IMR-90 (cell line): ENCODE data around the gene PRSS16. TPM values are rescaled to one million over a fixed set of nuclear protein-coding genes. Genes with fewer than 3 reads are reported as not detected.

ENCODE experiments used
- ATAC-seq: fragments of 200-7000 bp; cut with Tn5 transposase; 2 replicates; pipeline ENCODE4 v1.9.1; 2020; ENCODE audit warnings: low read depth, mild to moderate bottlenecking, moderate library complexity
- BruUV-seq: library from RNA; stranded (reverse); fragments of 400-500 nt; replicated peaks from 2 replicates; lab custom pipeline; 2021; lab: Mats Ljungman, UMichigan
- CTCF ChIA-PET: fragments of 300-600 bp; formaldehyde crosslinking; extraction: SDS; loops from one replicate; lab custom pipeline; 2021; ENCODE audit warnings: antibody characterized with exemption; lab: Yijun Ruan, JAX
- POLR2A ChIA-PET: fragments of 300-600 bp; sonication (Branson Sonifier 250); formaldehyde crosslinking; loops from one replicate; lab custom pipeline; 2022; ENCODE audit warnings: antibody characterized with exemption; ENCODE audit not compliant: unreplicated experiment; lab: Charles Lee
- DNase-seq: peaks from one replicate; pipeline ENCODE4 v3.0.0; 2013
- H2AFZ ChIP-seq: replicated peaks from 2 replicates; pipeline ENCODE3; 2013; ENCODE audit warnings: low read length, mild to moderate bottlenecking; ENCODE audit not compliant: poor library complexity
- H2AK5ac ChIP-seq: 2 replicates; pipeline ENCODE4 v1.6.1; 2013; ENCODE audit warnings: low read depth, low read length, inconsistent platforms
- H2AK9ac ChIP-seq: replicated peaks from 2 replicates; pipeline ENCODE3; 2013; ENCODE audit warnings: mild to moderate bottlenecking, low read depth, low read length, moderate library complexity; ENCODE audit not compliant: poor library complexity
- H2BK120ac ChIP-seq: 2 replicates; pipeline ENCODE4 v1.6.1; 2013; ENCODE audit warnings: low read depth, low read length, inconsistent platforms
- H2BK15ac ChIP-seq: 3 replicates; pipeline ENCODE4 v1.6.1; 2013; ENCODE audit warnings: low read depth, low read length, inconsistent platforms
- H2BK20ac ChIP-seq: 2 replicates; pipeline ENCODE4 v1.6.1; 2013; ENCODE audit warnings: low read depth, mild to moderate bottlenecking, inconsistent platforms, low read length, moderate library complexity
- H2BK5ac ChIP-seq: 2 replicates; pipeline ENCODE4 v1.6.1; 2013; ENCODE audit warnings: mild to moderate bottlenecking, low read depth, low read length, inconsistent platforms; ENCODE audit not compliant: poor library complexity, severe bottlenecking
- H3K14ac ChIP-seq: replicated peaks from 2 replicates; pipeline ENCODE4 v1.6.1; 2013; ENCODE audit warnings: low read depth, low read length, inconsistent platforms
- H3K18ac ChIP-seq: 2 replicates; pipeline ENCODE4 v1.6.1; 2013; ENCODE audit warnings: low read depth, low read length, control low read depth
- H3K23ac ChIP-seq: 2 replicates; pipeline ENCODE4 v1.6.1; 2013; ENCODE audit warnings: low read depth, low read length, inconsistent platforms
- H3K27ac ChIP-seq: 2 replicates; pipeline ENCODE4 v1.5.1; 2013; ENCODE audit warnings: mild to moderate bottlenecking, control low read depth, low read length; ENCODE audit not compliant: insufficient read depth
- H3K27me3 ChIP-seq: 2 replicates; pipeline ENCODE4 v1.6.1; 2013; ENCODE audit warnings: low read length; ENCODE audit not compliant: control insufficient read depth, insufficient read depth
- H3K36me3 ChIP-seq: 2 replicates; pipeline ENCODE4 v1.6.1; 2013; ENCODE audit warnings: low read length, mixed read lengths; ENCODE audit not compliant: control insufficient read depth, insufficient read depth
- H3K4ac ChIP-seq: 2 replicates; pipeline ENCODE4 v1.6.1; 2013; ENCODE audit warnings: low read depth, low read length, inconsistent platforms
- H3K4me1 ChIP-seq: 2 replicates; pipeline ENCODE4 v1.6.1; 2013; ENCODE audit warnings: low read length, mixed read lengths; ENCODE audit not compliant: control insufficient read depth, insufficient read depth
- H3K4me2 ChIP-seq: 2 replicates; pipeline ENCODE4 v1.6.1; 2013; ENCODE audit warnings: low read depth, mild to moderate bottlenecking, control low read depth, low read length, moderate library complexity
- H3K4me3 ChIP-seq: 2 replicates; pipeline ENCODE4 v1.5.1; 2013; ENCODE audit warnings: low read depth, mild to moderate bottlenecking, control low read depth, low read length, moderate library complexity; ENCODE audit not compliant: insufficient read depth
- H3K56ac ChIP-seq: 2 replicates; pipeline ENCODE4 v1.6.1; 2013; ENCODE audit warnings: low read length, inconsistent platforms; ENCODE audit not compliant: insufficient read depth; ENCODE audit errors: extremely low read depth
- H3K79me1 ChIP-seq, 2 experiments: 2 replicates each; pipeline ENCODE4 v1.6.1; 2013; ENCODE audit warnings: low read length in 2 of 2, inconsistent platforms in 1 of 2, low read depth in 1 of 2
- H3K9ac ChIP-seq: 2 replicates; pipeline ENCODE4 v1.6.1; 2013; ENCODE audit warnings: low read depth, low read length, control low read depth
- H3K9me1 ChIP-seq: 2 replicates; pipeline ENCODE4 v1.6.1; 2013; ENCODE audit warnings: low read length, inconsistent platforms; ENCODE audit not compliant: insufficient read depth
- H3K9me3 ChIP-seq: 2 replicates; pipeline ENCODE4 v1.6.1; 2013; ENCODE audit warnings: low read length; ENCODE audit not compliant: control insufficient read depth, insufficient read depth
- H4K20me1 ChIP-seq: 2 replicates; pipeline ENCODE4 v1.6.1; 2013; ENCODE audit warnings: low read length, inconsistent platforms; ENCODE audit not compliant: insufficient read depth
- H4K5ac ChIP-seq: 2 replicates; pipeline ENCODE4 v1.6.1; 2013; ENCODE audit warnings: mild to moderate bottlenecking, low read depth, low read length, control low read depth
- H4K8ac ChIP-seq, 2 experiments: 2 replicates each; pipeline ENCODE4 v1.6.1; 2013; ENCODE audit warnings: low read depth in 2 of 2, low read length in 2 of 2, control low read depth in 1 of 2, inconsistent platforms in 1 of 2
- H4K91ac ChIP-seq: 2 replicates; pipeline ENCODE4 v1.6.1; 2013; ENCODE audit warnings: low read depth, low read length, inconsistent platforms; ENCODE audit not compliant: insufficient read depth
- CEBPB ChIP-seq: IDR thresholded peaks from 2 replicates; pipeline ENCODE4 v1.6.1; 2012; ENCODE audit warnings: low read depth, low read length, improper control_type of control experiment
- FOS ChIP-seq: fragments of 150-350 bp; IDR thresholded peaks from 2 replicates; pipeline ENCODE4 v1.6.1; 2016; ENCODE audit warnings: low read depth, low read length
- MAFK ChIP-seq: IDR thresholded peaks from 2 replicates; pipeline ENCODE4 v1.6.1; 2012; ENCODE audit warnings: low read depth, low read length, improper control_type of control experiment
- MAZ ChIP-seq: IDR thresholded peaks from 2 replicates; pipeline ENCODE4 v1.6.1; 2012; ENCODE audit warnings: low read depth, mild to moderate bottlenecking, low read length, improper control_type of control experiment, moderate library complexity, borderline replicate concordance
- POLR2A ChIP-seq: IDR thresholded peaks from 2 replicates; pipeline ENCODE4 v1.6.1; 2012; ENCODE audit warnings: mild to moderate bottlenecking, low read depth, low read length
- WGBS, 2 experiments: methylation state at CpG; one replicate each; pipeline versions ENCODE4 v1.1.5 to v1.1.7; 2013; ENCODE audit warnings: missing lambda C conversion rate in 2 of 2; ENCODE audit not compliant: insufficient read length in 1 of 2; ENCODE audit errors: extremely low coverage in 2 of 2; 5-methylcytosine and 5-hydroxymethylcytosine counted together
- dilution Hi-C: fragments of 300-500 bp; cut with HindIII; formaldehyde crosslinking; loops from one replicate; pipeline ENCODE4 v1.14.3; 2018; ENCODE audit warnings: low sequenced_read_pairs; ENCODE audit not compliant: unreplicated experiment
- in situ Hi-C: fragments of 300-500 bp; cut with MboI; formaldehyde crosslinking; loops from 3 replicates; pipeline ENCODE4 v1.14.3; 2019; ENCODE audit warnings: low sequenced_read_pairs, inconsistent platforms, mixed read lengths
- intact Hi-C: fragments of 100-400 bp; cut with micrococcal nuclease; formaldehyde crosslinking; loops from 2 replicates; pipeline ENCODE4 v1.10.0; 2022
- polyA plus RNA-seq, 3 experiments: library from polyadenylated mRNA; depleted of rRNA; stranded (reverse); fragments of >200 nt; gene quantifications; 2 replicates each; pipeline ENCODE4 v1.2.3, GENCODE V29; 2012; ENCODE audit warnings: low replicate concordance in 1 of 3
- total RNA-seq: library from RNA; depleted of rRNA; stranded (reverse); fragments of >200 nt; gene quantifications from 2 replicates; pipeline ENCODE4 v1.2.3, GENCODE V29; 2012

PRSS16 gene
- total and polyA plus RNA-seq, 2 of the 4 experiments (the other 2 are of a cell fraction) = 0.39 TPM; not detected in 1

- no peak overlapping the region for H3K4ac ChIP-seq
- H4K5ac ChIP-seq = no peak overlapping the region
- H3K4me2 ChIP-seq = no peak overlapping the region
- ChIA-PET POLR2A (interaction anchor here (0.6 kb wide), 1 partner anchor 264 kb away, joined by 3 read pairs; no protein-coding TSS in a partner anchor), CTCF (interaction anchor here (0.6 kb wide), 1 partner anchor 304 kb away, joined by 3 read pairs; no protein-coding TSS in a partner anchor)
- intact Hi-C loops (no loop called here), in situ Hi-C loops (no loop called here), dilution Hi-C loops (no loop called here)
- no peaks in the 10 kb centered on the region for H4K20me1 ChIP-seq
- no peaks in the 10 kb centered on the region for H3K27me3 ChIP-seq
- H3K9me1 ChIP-seq = no peaks in the 10 kb centered on the region
- BruUV-seq = no TSS peak
- H3K56ac ChIP-seq = no peak overlapping the region
- WGBS, 2 experiments = 17% methylated on average over 6 of the region's 29 CpGs; no CpG with 5 or more reads in 1 of the 2 experiments
- no peak overlapping the region for H2AFZ ChIP-seq
- H4K8ac ChIP-seq = no peak overlapping the region
- H3K36me3 ChIP-seq = no peaks in the 10 kb centered on the region
- ATAC-seq (peak; percentile 65), DNase-seq (peak; percentile 29)
- no peak overlapping the region for H2BK15ac ChIP-seq
- no peaks in the 10 kb centered on the region for H3K4me1 ChIP-seq
- no peak overlapping the region for H2BK5ac ChIP-seq
- no peak overlapping the region for H2AK5ac ChIP-seq
- no peak overlapping the region for H3K14ac ChIP-seq
- no peak overlapping the region for H2AK9ac ChIP-seq
- H3K9ac ChIP-seq = no peak overlapping the region
- no peak overlapping the region for H3K18ac ChIP-seq
- no peak overlapping the region for H2BK20ac ChIP-seq
- H3K79me1 ChIP-seq = no peaks in the 10 kb centered on the region
- TF ChIP-seq POLR2A (no peak), MAFK (no peak), MAZ (no peak), CEBPB (0 out of 2 replicates have a peak, but pooled peaks have one; percentile 2), FOS (peak; percentile 31; the same call in 1 of the 2 replicates)
- no peak overlapping the region for H3K27ac ChIP-seq
- H3K9me3 ChIP-seq = no peaks in the 10 kb centered on the region
- no peak overlapping the region for H3K4me3 ChIP-seq
- no peak overlapping the region for H2BK120ac ChIP-seq
- no peak overlapping the region for H4K91ac ChIP-seq
- H3K23ac ChIP-seq = no peak overlapping the region
Observed at GRCh38 chr6:27213544-27214125, 33.9 kb upstream of the PRSS16 start.
